Pancreas (tissue), 10 donors: Measurements from ENCODE around the gene RPTOR. TPM values are rescaled to one million over a fixed set of nuclear protein-coding genes. Genes with fewer than 3 reads are reported as not detected.

Source experiments
- ATAC-seq, 4 donors: fragments of 200-7000 bp; cut with Tn5 transposase; one replicate each; pipeline versions ENCODE4 v1.8.0 to v1.9.1; 2020; ENCODE audit warnings: mild to moderate bottlenecking in 4 of 4, moderate library complexity in 4 of 4
- DNase-seq, 6 donors: peaks; one replicate each; pipeline ENCODE4 v3.0.0-alpha.2; 2020
- FAIRE-seq: peaks from 2 replicates; lab custom pipeline; 2012; peaks lifted over from hg19 to GRCh38; lab: Jason Lieb, UNC
- H3K27ac ChIP-seq, 4 donors: fragments of 200-600 bp; sonication (generic); 1 replicate in 3 of 4; 2 replicates in 1 of 4; pipeline versions ENCODE4 v1.5.0 to v1.8.0; 2020
- H3K27me3 ChIP-seq, 4 donors: fragments of 200-600 bp; one replicate each; pipeline ENCODE4 v1.8.0; 2021
- H3K36me3 ChIP-seq, 3 donors: fragments of 200-600 bp; sonication (generic) in 1 of 3; one replicate each; pipeline versions ENCODE4 v1.5.0 to v1.8.0; 2020 to 2021
- H3K4me1 ChIP-seq, 3 donors: fragments of 200-600 bp; one replicate each; pipeline ENCODE4 v1.8.0; 2021
- H3K4me3 ChIP-seq, 4 donors: fragments of 200-600 bp; sonication (generic) in 2 of 4; one replicate each; pipeline versions ENCODE4 v1.5.0 to v1.8.0; 2020 to 2021
- H3K9me3 ChIP-seq, 4 donors: fragments of 200-600 bp; one replicate each; pipeline ENCODE4 v1.8.0; 2021
- CTCF ChIP-seq, 4 donors: fragments of 200-600 bp; sonication (generic) in 3 of 4; IDR thresholded peaks; one replicate each; pipeline versions ENCODE4 v1.5.0 to v1.8.0; 2021; ENCODE audit warnings: antibody characterized with exemption in 4 of 4
- whole genome bisulfite sequencing, 2 donors: extraction: QIAGEN DNeasy Blood & Tissue Kit; methylation state at CpG; one replicate each; pipeline ENCODE4 v1.1.7; 2013; 5-methylcytosine and 5-hydroxymethylcytosine counted together
- intact Hi-C, 3 donors: fragments of 100-400 bp; cut with DNase I; formaldehyde crosslinking; loops; one replicate each; pipeline versions ENCODE4 v1.11.1 to v1.14.2; 2022
- polyA plus RNA-seq, 2 donors: library from polyadenylated mRNA; stranded (reverse); fragments of 200-250 nt; gene quantifications; one replicate each; pipeline ENCODE4 v1.2.3, GENCODE V29; 2013
- total RNA-seq, 6 donors: library from RNA; stranded (reverse); fragmentation: NEBNext Ultra II Directional in 4 of 6; extraction: Animal tissue kit (Norgen Biotek cat#: 25700) in 4 of 6; gene quantifications; one replicate each; pipeline versions ENCODE4 v1.2.1 to v1.2.4, GENCODE V29; 2021 to 2023
- donor health status: healthy with polysubstance abuse.
- donor health status: DM: no; HTN: no; CAD: no; lungs with moderate emphysema.
- donor health status: DM: no; HTN: no; CAD: no.
- donor health status: control.
- donor health status: control.
- donor health status: Bipolar disorder and iron deficiency.
- donor health status: DM: yes; HTN: yes; CAD: no.
- donor health status: DM: no; HTN: no; CAD: no.
- donor health status: DM: no; HTN: no; CAD: no.
- donor health status: DM: yes; HTN: yes; CAD: no.

Gene RPTOR
- total and polyA plus RNA-seq, 8 donors = 5.0 to 18.9 (median 13.2) TPM

- no peaks in the 10 kb centered on the region for H3K27me3 ChIP-seq
- no peaks in the 10 kb centered on the region for H3K9me3 ChIP-seq
- no peaks in the 10 kb centered on the region for H3K36me3 ChIP-seq
- no peak overlapping the region for H3K27ac ChIP-seq
- TF ChIP-seq CTCF (IDR thresholded peaks at IDR 0.05) = no peak
- ATAC-seq = no peak
- intact Hi-C loops = no loop called here
- 87 to 89% methylated on average over 3 of the region's 3 CpGs for WGBS, 2 donors
- no peak for FAIRE-seq
- no peak overlapping the region for H3K4me3 ChIP-seq
- no peak for DNase-seq
- H3K4me1 ChIP-seq = no peaks in the 10 kb centered on the region
These were observed 132.6 kb downstream of the RPTOR start for GRCh38 chr17:80677214-80677756.

GRCh38 chr17:80679816-80680215 lies 135.2 kb downstream of the RPTOR start:
- no peak for ATAC-seq
- no peak for TF ChIP-seq CTCF (IDR thresholded peaks at IDR 0.05)
- Histone ChIP-seq H3K36me3 (no peaks in the 10 kb centered on the region), H3K9me3 (no peaks in the 10 kb centered on the region), H3K4me3 (no peak overlapping the region), H3K27me3 (no peaks in the 10 kb centered on the region), H3K4me1 (no peaks in the 10 kb centered on the region), H3K27ac (no peak overlapping the region)
- DNase-seq = no peak
- no peak for FAIRE-seq
- 93 to 94% methylated on average over 3 of the region's 3 CpGs for WGBS, 2 donors
- intact Hi-C loops = no loop called here

GRCh38 chr17:80681215-80681614 lies 136.6 kb downstream of the RPTOR start:
- Histone ChIP-seq H3K9me3 (no peaks in the 10 kb centered on the region), H3K36me3 (no peaks in the 10 kb centered on the region), H3K27ac (no peak overlapping the region), H3K27me3 (no peaks in the 10 kb centered on the region), H3K4me3 (no peak overlapping the region), H3K4me1 (no peaks in the 10 kb centered on the region)
- no peak for ATAC-seq
- 94 to 95% methylated on average over 18 of the region's 18 CpGs for WGBS, 2 donors
- intact Hi-C loops = no loop called here
- no peak for FAIRE-seq
- no peak for DNase-seq
- no peak for TF ChIP-seq CTCF (IDR thresholded peaks at IDR 0.05)

- 91 to 92% methylated on average over 6 of the region's 6 CpGs for WGBS, 2 donors
- DNase-seq (no peak), ATAC-seq (no peak), FAIRE-seq (no peak)
- TF ChIP-seq CTCF (IDR thresholded peaks at IDR 0.05) = no peak
- Histone ChIP-seq H3K36me3 (no peaks in the 10 kb centered on the region), H3K27ac (no peak overlapping the region), H3K27me3 (no peaks in the 10 kb centered on the region), H3K4me3 (no peak overlapping the region), H3K9me3 (no peaks in the 10 kb centered on the region), H3K4me1 (no peaks in the 10 kb centered on the region)
- intact Hi-C loops = no loop called here
These were observed 137.7 kb downstream of the RPTOR start for GRCh38 chr17:80682372-80682771.

- ATAC-seq (no peak), FAIRE-seq (no peak), DNase-seq (no peak)
- Histone ChIP-seq H3K9me3 (no peaks in the 10 kb centered on the region), H3K36me3 (no peaks in the 10 kb centered on the region), H3K4me1 (no peaks in the 10 kb centered on the region), H3K27ac (no peak overlapping the region), H3K4me3 (no peak overlapping the region), H3K27me3 (no peaks in the 10 kb centered on the region)
- no peak for TF ChIP-seq CTCF (IDR thresholded peaks at IDR 0.05)
- WGBS, 2 donors = 81 to 85% methylated on average over 10 of the region's 10 CpGs
- intact Hi-C loops = no loop called here
These were observed 139.0 kb downstream of the RPTOR start for GRCh38 chr17:80683625-80684104.
